ENCODE data around the gene MYH16.
"Not testable (repeated sequence)": the region's sequence is repeated elsewhere in the genome, so short reads cannot be mapped to it uniquely, and the experiment has no call there.

MYH16 gene

GRCh38 chr7:99355098-99355497 lies 82.5 kb downstream of the MYH16 start:
- no peak for DNase-seq

GRCh38 chr7:99357701-99358490 lies 85.3 kb downstream of the MYH16 start:
- DNase-seq: no peak

GRCh38 chr7:99358521-99358920 lies 85.9 kb downstream of the MYH16 start:
- not testable (repeated sequence) for DNase-seq

GRCh38 chr7:99359465-99360154 lies 87.0 kb downstream of the MYH16 start:
- no peak for DNase-seq
